GM19035 (cell line): ENCODE measurements around the gene PIP4K2A.

Source experiments
- ATAC-seq: cut with Tn5 transposase; IDR thresholded peaks from one replicate; pipeline ENCODE4 v1.9.1; 2021; ENCODE audit not compliant: unreplicated experiment

The PIP4K2A gene

DNA sequence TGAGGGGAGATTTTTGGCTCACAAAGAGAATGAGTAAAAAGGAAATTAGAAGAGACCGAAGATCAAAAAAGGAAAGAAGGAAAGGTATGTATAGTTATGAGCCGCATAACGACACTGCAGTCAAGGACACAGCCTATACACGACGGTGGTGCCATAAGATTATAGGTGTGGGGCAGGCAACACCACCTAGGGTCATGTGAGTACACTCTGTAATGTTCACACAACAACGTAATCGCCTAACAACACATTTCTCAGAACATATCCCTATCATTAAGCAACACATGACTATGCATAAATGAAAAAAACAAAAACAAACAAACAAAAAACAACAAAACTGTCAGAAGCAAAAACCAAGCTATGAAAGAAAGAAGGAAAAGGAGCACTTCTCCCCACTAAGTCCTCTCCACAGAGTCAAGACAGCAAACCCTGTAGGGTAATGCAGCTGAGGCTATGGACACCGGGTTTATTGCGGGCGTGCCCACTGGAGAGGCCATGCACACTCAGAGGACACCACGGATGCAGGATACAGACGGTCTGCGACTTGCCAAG is 45.1 kb downstream of the PIP4K2A start:
- peak; percentile 44 for ATAC-seq

DNA sequence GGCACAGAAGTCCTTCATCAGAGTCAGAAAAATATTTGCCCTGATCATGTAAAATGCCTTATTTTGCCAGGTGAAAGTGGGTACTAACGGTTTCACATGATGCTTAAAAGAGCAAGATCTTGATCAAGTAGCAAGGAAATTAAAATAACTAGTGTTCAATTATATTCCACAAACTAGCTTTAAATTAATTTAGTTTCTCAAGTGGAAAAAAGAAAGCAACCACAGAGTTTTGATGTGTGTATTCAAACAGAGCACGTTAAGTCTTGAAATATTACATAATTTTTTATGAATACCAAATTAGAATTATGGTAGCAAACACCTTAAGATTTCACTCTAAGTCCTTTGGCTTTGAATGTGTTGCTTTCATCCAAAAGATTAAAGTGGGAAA is 47.3 kb downstream of the PIP4K2A start:
- ATAC-seq = no peak

DNA sequence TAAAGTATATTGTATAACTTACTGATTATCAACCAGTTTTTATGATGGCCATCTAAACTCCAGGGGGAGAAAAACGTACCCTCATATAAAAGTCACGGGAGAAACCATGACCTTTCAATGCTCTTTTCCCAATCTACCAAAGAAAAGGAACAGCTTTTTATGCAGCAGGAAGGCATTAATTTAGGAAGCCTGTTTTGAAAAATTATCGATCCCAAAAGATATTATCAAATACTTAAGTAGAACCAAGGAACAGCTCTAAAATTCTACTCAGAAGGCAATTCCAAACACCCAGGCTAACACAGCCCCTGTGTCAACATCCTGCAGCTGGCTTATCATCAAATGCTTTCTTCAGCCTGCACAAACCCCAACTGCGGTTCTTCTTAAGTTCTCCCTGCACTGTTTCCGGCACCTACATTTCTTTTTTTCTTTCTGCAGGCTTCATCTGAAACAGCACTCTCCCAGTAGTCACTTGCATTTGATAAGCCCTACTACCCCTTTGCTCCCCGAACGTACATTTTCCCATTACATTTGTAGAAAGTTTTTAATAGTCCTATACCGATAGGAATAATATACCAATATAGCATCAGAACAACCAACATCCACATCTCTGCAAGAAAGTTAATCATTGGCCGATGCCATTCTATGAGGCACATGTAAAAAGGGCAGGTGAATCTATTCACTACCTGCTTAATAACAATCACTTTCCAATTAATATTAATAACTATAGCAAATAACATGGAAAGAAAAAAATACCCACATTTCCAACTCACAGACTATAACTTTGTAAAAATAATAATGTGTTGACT is 47.9 kb downstream of the PIP4K2A start:
- ATAC-seq = peak; percentile 61

DNA sequence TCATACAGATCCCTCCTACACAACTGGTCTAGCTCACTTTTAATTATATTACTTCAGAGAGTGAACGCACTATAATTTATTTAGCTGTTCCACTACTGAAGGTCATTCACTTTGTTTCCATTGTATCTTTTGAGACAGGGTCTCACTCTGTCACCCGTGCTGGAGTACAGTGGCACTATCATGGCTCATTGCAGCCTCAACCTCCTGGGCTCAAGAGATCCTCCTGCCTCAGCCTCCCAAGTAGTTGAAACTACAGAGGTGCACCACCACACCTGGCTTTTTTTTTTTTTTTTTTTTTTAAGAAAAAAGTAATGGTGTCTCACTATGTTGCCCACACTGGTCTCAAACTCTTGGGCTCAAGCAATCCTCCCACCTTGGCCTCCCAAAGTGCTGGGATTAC is 49.0 kb downstream of the PIP4K2A start:
- ATAC-seq = no peak

DNA sequence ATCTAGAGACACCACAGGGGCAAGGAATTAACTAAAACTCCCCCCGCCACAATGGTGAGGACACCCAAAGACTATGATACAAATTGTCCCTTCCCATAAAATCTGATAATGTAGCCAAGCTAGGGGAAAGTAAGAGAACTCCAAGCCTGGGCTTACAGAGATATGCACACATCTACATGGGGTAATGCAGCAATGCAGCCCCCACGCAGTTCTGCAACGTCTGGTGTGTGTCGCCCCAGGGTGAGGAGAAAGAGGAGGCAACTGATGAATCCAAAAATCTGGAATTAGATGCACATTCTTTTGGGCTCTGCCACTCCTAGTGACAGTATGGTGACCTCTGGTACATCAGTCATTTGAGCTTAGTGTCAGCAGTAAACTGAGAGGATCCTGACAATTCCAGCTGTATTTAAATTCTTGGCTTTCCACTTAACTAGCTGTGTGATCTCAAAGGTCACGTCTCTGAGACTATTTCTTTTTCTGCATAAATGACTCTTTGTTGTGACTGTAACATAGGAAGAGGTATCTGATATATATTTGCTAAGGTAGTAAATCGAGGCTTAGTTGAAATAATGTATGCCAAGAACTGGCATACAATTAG is 51.5 kb downstream of the PIP4K2A start:
- no peak for ATAC-seq

DNA sequence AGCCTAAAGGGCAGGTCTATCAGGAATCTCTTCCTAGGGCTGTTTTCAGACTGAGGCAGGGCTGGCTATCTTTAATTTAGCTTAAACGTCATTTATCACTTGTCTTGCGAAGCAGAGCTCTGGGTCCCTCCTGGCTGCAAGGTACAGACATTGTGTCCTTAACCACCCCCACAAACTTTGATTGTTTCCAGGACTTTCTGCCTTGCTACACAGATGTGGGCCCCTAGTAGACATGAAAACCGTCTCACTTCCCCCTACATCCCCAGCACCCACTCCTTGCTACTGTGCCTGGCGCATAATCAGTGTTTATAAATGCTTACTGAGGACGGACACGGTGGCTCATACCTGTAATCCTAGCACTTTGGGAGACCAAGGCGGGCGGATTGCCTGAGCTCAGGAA is 54.5 kb downstream of the PIP4K2A start:
- no peak for ATAC-seq

DNA sequence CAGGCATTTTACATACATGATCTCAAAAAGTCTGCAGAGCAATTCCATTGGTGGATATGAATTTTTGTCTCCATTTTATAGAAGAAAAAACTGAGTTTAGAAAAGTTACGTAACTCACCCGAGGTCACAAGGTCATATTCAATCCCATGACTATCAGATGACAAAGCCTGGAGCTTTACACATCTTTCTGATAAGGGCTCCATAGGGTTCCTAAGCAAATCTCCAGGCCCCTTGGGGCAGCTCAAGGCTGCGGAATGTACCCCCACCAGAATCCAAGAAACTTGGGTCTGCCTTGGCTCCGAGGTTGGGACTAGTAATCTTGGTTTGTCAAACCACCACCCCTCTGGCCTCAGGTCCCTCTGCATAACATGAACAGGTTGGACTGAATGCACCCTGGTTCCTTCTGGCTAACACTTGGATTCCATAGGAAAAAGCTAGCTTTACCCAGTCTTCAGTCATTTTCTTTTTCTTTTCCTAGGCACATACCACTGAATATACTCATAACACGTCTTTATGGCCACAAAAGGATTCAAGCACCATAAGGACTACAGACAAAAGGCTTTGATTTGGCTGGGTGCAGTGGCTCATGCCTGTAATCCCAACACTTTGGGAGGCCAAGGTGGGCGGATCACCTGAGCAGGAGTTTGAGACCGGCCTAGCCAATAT is 55.5 kb downstream of the PIP4K2A start:
- ATAC-seq = no peak

DNA sequence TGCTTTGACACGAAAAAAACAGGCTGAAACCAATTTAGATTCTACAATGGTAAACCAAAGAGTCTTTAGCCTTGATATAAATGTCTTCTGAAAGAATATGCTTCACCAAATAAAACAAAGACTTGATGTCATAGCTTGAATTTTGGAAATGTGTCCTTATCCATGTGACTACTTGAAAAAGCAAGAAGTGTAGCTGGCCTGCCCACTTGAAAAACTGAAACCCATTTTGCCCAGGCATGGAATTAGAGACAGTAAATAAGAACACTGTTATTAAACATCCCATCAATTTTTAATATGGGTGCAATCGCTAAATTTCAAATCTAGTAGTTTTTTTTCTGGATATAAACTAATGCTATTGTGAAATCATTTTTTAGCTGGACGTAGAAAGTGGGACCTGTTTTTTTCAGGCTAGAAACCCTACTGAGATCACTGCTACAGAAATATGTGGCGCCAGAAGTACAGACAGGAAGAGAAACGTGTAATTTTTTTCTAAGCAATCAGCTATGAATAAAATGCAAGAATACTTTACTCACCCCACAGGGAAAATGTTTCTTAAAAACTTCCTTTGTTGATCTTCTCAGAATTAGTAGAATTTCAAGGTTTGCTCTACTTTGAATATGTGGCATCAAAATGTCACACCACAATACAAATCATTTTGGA is 56.7 kb downstream of the PIP4K2A start:
- ATAC-seq = no peak

DNA sequence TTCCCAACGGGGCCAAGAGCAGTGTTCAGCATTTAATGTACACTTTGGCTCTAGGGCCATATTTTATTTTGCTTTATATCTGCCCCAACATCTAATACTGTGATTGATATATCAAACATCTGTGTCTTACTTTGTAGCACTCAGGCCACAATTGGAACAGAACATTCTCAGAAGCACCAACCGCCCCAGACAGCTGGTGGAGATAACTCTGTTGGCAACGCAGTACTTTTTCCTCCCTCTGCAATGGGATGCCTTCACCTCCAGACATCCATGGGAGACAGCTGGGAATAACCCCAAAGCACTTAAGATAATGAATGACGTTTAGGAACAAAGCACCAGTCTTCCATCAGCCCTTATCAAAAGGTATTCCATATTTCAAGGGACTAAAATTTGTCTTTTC is 57.4 kb downstream of the PIP4K2A start:
- no peak for ATAC-seq

DNA sequence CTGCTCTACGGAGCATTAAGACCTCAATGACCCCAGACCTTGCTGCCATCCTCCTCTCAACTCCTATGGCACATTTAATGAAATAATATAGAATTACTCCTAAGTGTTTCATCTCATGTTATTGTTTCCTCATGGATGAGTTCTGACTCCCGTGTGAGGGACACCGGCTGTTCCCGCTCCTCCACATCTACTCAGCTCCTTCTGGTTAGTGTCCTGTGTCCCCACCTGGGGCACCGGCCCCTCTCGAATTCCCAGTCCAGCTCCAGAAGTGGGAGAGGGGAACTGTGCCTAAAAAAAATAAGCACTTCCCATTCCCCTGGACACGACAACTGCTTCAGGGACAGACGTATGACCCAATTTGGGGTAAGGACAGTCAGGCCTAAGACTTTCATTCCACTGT is 58.3 kb downstream of the PIP4K2A start:
- ATAC-seq = no peak

DNA sequence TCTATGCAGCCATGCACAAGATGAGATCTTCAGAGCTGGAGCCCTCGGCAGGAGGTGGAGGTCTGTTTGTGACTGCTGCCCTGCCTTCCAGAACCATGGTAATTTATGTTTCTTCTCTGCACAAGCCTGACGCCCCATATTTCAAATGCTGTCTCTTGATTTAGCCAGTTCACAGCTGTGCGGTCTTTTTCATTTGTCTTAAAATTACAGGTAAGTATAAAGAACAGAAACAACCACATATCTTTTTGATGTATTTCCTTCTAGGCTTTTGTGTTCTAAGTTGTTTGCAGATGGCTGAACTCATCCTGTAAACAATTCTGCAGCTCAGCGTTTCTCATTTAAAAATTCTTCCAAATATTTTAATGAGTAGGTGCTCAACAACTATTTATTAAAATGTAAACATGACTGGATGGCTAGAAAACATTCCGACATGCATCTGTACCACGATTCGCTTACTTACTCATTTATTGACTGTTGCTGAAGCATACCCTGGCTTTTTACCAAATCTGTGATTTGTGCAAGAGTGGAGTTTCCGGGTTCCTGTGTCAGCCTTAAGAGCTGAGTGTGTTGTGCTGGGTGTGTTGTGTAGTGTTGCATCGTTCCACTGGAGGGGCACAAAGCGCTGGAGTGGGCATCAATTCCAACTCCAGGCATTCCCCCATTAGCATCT is 58.9 kb downstream of the PIP4K2A start:
- ATAC-seq = no peak

DNA sequence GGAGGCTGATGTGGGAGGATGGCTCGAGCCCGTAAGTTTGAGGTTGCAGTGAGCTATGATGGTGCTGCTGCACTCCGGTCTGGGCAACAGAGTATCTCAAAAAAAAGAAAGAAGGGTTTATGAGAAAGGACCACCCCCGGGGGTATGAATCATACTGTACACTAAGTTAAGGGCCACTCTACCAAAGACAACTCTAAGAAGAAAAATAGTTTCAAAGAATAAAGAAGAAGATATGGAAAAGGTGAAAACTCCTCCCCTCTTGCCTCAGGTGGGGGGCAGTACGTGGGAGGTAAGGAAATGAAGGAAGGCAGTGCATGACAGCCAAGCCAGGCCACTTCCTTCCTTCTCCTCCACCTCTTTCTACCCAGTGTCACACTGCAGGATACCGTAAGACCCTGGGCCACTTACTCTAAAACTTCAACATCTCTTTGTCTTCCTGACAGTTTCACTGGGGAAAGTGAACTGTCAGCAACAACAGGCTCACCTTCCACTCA is 61.3 kb downstream of the PIP4K2A start:
- ATAC-seq = no peak

DNA sequence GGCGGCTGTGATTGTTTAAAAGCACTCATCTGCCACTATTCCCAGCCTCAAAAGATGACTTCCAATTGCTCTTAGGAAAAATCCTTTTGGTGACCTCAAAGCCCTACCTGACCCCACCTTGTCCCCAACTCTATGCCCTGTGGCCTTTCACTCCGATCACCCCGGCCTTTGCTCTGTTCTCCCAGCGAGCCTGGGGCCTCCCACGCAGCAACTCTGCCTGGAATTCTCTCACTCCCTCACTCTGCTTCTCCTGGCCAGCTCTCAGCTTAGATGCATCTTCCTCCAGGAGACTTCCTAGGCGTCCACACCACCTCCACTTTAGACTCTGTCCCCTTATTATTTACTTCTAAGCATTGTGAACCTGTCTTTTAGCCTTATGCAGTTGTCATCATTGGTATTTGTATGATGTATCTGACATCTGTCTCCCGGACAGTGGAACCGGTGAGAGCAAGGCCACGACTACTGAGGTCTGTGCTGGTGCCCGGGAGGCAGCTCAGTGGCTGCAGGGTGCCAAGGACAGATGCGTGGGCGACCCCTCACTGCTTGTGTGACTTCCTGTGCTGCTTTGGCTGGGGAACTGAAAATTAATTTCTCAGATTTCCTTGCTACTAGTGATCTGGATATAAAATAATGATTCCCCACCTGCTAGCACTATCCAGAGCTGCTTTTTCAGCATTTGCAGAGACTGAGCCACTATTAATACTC is 63.0 kb downstream of the PIP4K2A start:
- ATAC-seq = no peak

DNA sequence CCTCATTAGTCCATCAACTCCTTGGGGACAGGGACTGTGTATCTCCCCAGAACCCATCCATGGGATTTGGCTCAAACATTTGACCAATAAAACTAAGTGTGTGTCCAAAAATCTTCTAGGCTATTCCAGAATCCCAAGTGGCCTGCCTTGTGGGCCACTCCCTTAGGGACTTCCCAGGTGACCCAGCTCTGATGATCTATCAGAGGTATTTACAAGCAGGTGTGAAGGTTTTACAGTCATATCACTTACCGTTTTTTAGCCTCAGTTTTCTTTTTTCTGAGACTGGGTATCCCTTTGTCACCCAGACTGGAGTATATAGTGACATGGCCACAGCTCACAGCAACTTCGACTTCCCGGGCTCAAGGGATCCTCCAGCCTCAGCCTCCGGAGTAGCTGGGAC is 64.4 kb downstream of the PIP4K2A start:
- ATAC-seq = no peak

DNA sequence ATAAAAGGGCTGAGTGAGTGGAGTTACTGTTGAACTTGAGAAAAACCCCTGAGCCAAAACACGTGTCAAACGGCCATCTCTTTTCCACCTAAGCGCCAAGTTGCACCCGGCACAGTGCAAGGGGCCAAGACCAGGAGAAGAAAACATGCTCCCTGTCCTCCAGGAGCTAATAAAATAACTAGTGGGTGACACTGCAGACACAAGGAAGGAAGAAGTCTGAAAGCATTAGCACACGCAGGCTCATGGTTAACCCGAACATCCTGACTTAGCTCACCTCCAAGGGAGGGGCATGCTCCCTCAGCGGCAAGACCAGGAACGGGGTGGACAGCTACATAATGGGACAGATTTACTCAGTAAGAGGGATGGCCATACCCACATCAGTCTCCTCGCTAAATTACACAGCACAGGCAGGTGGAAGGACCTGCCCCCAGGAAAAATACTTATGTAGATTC is 65.0 kb downstream of the PIP4K2A start:
- no peak for ATAC-seq

DNA sequence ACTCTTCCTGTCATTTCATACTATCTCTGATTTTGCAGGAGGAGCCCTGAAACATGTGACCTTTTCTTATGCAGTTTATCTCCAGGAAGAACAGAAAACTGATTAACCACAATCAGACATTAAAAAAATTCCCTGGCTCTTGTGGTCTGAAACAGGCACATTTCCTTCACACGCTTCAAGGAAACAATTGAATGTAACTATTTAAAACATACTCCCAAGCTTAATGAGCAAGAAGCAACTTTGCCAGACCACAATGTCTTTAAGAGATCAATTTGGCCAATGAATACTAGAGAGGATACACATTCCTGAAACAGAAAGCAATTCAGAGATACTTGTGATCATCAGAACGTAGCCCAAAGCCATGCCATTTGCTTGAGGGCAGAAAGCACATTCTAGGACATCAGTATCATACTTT is 65.8 kb downstream of the PIP4K2A start:
- ATAC-seq = peak; percentile 42

DNA sequence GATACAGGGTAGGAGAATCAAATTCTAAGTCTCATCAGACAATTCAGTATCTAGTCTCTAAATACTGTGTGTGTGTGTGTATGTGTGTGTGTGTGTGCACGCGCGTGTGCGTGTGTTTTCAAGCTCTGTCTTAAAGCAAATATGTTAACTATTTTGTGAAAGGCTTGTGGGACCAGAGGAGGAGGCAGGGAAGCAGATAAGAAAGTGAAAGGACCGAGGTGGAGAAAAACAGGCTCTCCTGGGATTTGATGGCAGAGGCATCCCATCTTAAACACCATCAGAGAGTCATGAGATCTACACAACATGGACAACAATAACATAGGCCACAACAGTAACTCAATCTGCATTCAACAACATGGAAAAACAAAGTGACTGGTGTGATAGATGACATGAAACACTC is 67.1 kb downstream of the PIP4K2A start:
- ATAC-seq = no peak

DNA sequence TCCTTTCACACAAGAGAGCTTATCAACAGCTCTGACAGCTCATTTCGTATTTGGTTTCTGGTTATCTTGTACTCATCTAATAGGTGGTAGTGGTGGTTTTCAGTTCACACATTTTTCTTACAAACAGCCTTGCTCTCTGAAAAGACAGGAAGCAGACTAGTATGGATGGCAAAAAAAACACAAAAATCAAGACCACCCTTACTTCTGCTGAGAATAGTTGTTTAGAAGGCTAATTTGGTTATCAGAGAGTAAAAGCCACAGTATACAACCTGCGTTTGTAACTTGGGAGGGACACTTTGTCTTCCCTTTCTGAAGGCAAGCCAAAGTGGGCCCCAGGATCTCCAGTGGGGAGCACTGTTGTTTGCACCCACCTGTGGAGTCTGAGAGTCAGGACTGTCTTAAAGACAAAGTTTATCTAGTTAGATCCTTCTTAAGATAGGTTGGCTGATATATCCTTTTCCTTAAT is 68.0 kb downstream of the PIP4K2A start:
- no peak for ATAC-seq

DNA sequence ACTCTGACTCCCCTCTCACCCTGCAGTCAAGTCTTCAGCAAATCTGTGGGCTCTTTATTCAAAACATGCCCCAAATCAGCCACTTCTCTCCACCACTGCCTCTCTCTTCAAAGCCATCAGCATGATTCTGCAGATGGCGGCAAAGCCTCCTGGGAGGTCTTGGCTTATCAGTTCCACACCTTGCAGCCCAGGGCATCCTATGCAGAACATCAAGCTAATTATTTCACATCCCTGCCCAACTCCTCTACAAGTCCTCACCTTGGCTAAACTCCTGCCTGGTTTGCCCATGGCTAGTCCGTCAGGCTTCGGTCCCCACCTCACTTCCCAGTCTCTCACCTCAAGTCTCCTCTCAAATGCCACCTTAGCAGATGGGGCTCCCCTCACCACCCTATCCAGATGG is 70.2 kb downstream of the PIP4K2A start:
- ATAC-seq = no peak

DNA sequence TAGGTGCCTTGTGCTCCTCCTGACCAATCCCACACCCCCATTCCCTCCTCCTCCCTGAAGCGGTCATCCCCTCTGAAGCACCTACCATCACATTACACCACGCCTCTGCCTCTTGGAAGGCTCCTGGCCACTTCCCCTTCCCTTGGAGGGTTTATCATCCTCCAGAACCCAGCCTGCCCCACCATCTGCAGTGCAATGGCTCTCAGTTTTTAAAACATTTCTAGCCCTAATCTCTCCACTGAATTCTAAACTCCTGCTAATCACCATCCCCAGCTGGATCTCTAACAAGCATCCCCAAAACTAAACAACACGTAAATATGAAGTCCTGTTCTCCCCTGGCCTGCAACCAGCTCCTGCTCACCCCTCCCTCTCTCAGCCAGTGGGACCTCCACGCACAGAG is 70.6 kb downstream of the PIP4K2A start:
- ATAC-seq = no peak
